Activated CD4-positive, alpha-beta T cell treated with anti-CD3 and anti-CD28 coated beads, Interleukin-2, Interleukin-4, amounts not matched to agents 100 ng/mL and 50 ng/mL, durations not matched to agents 16 hours and 8 hours (primary cell): ENCODE data around the gene FAM20B.

Source experiments
- DNase-seq: peaks from one replicate; pipeline ENCODE4 v3.0.0-alpha.2; 2020; ENCODE audit warnings: low spot score

FAM20B gene

GRCh38 chr1:179094818-179095217 lies 69.1 kb downstream of the FAM20B start:
- no peak for DNase-seq

GRCh38 chr1:179095377-179095776 lies 69.7 kb downstream of the FAM20B start:
- no peak for DNase-seq

- no peak for DNase-seq
Measured at GRCh38 chr1:179095924-179096323, 70.2 kb downstream of the FAM20B start.

GRCh38 chr1:179099891-179100290 lies 74.2 kb downstream of the FAM20B start:
- no peak for DNase-seq

GRCh38 chr1:179101566-179101965 lies 75.9 kb downstream of the FAM20B start:
- no peak for DNase-seq

GRCh38 chr1:179103999-179104398 lies 78.3 kb downstream of the FAM20B start:
- DNase-seq: no peak

- no peak for DNase-seq
Measured at GRCh38 chr1:179104611-179105250, 79.0 kb downstream of the FAM20B start.

- no peak for DNase-seq
Measured at GRCh38 chr1:179105393-179105792, 79.7 kb downstream of the FAM20B start.

GRCh38 chr1:179107706-179108629 lies 82.3 kb downstream of the FAM20B start:
- DNase-seq: no peak

GRCh38 chr1:179108644-179109043 lies 83.0 kb downstream of the FAM20B start:
- DNase-seq: no peak

- DNase-seq: no peak
Measured at GRCh38 chr1:179115181-179115580, 89.5 kb downstream of the FAM20B start.

- DNase-seq: no peak
Measured at GRCh38 chr1:179119513-179119912, 93.8 kb downstream of the FAM20B start.

GRCh38 chr1:179120736-179121135 lies 95.0 kb downstream of the FAM20B start:
- DNase-seq: no peak

- DNase-seq: peak; percentile 27
Measured at GRCh38 chr1:179121159-179121938, 95.7 kb downstream of the FAM20B start.

GRCh38 chr1:179124873-179125272 lies 99.2 kb downstream of the FAM20B start:
- no peak for DNase-seq
